IMR-90 (cell line): ENCODE measurements around the gene LRRFIP1. TPM values are rescaled to one million over a fixed set of nuclear protein-coding genes. Genes with fewer than 3 reads are reported as not detected.

ENCODE experiments used
- ATAC-seq: fragments of 200-7000 bp; cut with Tn5 transposase; 2 replicates; pipeline ENCODE4 v1.9.1; 2020; ENCODE audit warnings: low read depth, mild to moderate bottlenecking, moderate library complexity
- BruUV-seq: library from RNA; stranded (reverse); fragments of 400-500 nt; replicated peaks from 2 replicates; lab custom pipeline; 2021; lab: Mats Ljungman, UMichigan
- CTCF ChIA-PET: fragments of 300-600 bp; formaldehyde crosslinking; extraction: SDS; loops from one replicate; lab custom pipeline; 2021; ENCODE audit warnings: antibody characterized with exemption; lab: Yijun Ruan, JAX
- POLR2A ChIA-PET: fragments of 300-600 bp; sonication (Branson Sonifier 250); formaldehyde crosslinking; loops from one replicate; lab custom pipeline; 2022; ENCODE audit warnings: antibody characterized with exemption; ENCODE audit not compliant: unreplicated experiment; lab: Charles Lee
- DNase-seq: peaks from one replicate; pipeline ENCODE4 v3.0.0; 2013
- H2AFZ ChIP-seq: replicated peaks from 2 replicates; pipeline ENCODE3; 2013; ENCODE audit warnings: low read length, mild to moderate bottlenecking; ENCODE audit not compliant: poor library complexity
- H2AK5ac ChIP-seq: 2 replicates; pipeline ENCODE4 v1.6.1; 2013; ENCODE audit warnings: low read depth, low read length, inconsistent platforms
- H2AK9ac ChIP-seq: replicated peaks from 2 replicates; pipeline ENCODE3; 2013; ENCODE audit warnings: mild to moderate bottlenecking, low read depth, low read length, moderate library complexity; ENCODE audit not compliant: poor library complexity
- H2BK120ac ChIP-seq: 2 replicates; pipeline ENCODE4 v1.6.1; 2013; ENCODE audit warnings: low read depth, low read length, inconsistent platforms
- H2BK15ac ChIP-seq: 3 replicates; pipeline ENCODE4 v1.6.1; 2013; ENCODE audit warnings: low read depth, low read length, inconsistent platforms
- H2BK20ac ChIP-seq: 2 replicates; pipeline ENCODE4 v1.6.1; 2013; ENCODE audit warnings: low read depth, mild to moderate bottlenecking, inconsistent platforms, low read length, moderate library complexity
- H2BK5ac ChIP-seq: 2 replicates; pipeline ENCODE4 v1.6.1; 2013; ENCODE audit warnings: mild to moderate bottlenecking, low read depth, low read length, inconsistent platforms; ENCODE audit not compliant: poor library complexity, severe bottlenecking
- H3K14ac ChIP-seq: replicated peaks from 2 replicates; pipeline ENCODE4 v1.6.1; 2013; ENCODE audit warnings: low read depth, low read length, inconsistent platforms
- H3K18ac ChIP-seq: 2 replicates; pipeline ENCODE4 v1.6.1; 2013; ENCODE audit warnings: low read depth, low read length, control low read depth
- H3K23ac ChIP-seq: 2 replicates; pipeline ENCODE4 v1.6.1; 2013; ENCODE audit warnings: low read depth, low read length, inconsistent platforms
- H3K27ac ChIP-seq: 2 replicates; pipeline ENCODE4 v1.5.1; 2013; ENCODE audit warnings: mild to moderate bottlenecking, control low read depth, low read length; ENCODE audit not compliant: insufficient read depth
- H3K27me3 ChIP-seq: 2 replicates; pipeline ENCODE4 v1.6.1; 2013; ENCODE audit warnings: low read length; ENCODE audit not compliant: control insufficient read depth, insufficient read depth
- H3K36me3 ChIP-seq: 2 replicates; pipeline ENCODE4 v1.6.1; 2013; ENCODE audit warnings: low read length, mixed read lengths; ENCODE audit not compliant: control insufficient read depth, insufficient read depth
- H3K4ac ChIP-seq: 2 replicates; pipeline ENCODE4 v1.6.1; 2013; ENCODE audit warnings: low read depth, low read length, inconsistent platforms
- H3K4me1 ChIP-seq: 2 replicates; pipeline ENCODE4 v1.6.1; 2013; ENCODE audit warnings: low read length, mixed read lengths; ENCODE audit not compliant: control insufficient read depth, insufficient read depth
- H3K4me2 ChIP-seq: 2 replicates; pipeline ENCODE4 v1.6.1; 2013; ENCODE audit warnings: low read depth, mild to moderate bottlenecking, control low read depth, low read length, moderate library complexity
- H3K4me3 ChIP-seq: 2 replicates; pipeline ENCODE4 v1.5.1; 2013; ENCODE audit warnings: low read depth, mild to moderate bottlenecking, control low read depth, low read length, moderate library complexity; ENCODE audit not compliant: insufficient read depth
- H3K56ac ChIP-seq: 2 replicates; pipeline ENCODE4 v1.6.1; 2013; ENCODE audit warnings: low read length, inconsistent platforms; ENCODE audit not compliant: insufficient read depth; ENCODE audit errors: extremely low read depth
- H3K79me1 ChIP-seq, 2 experiments: 2 replicates each; pipeline ENCODE4 v1.6.1; 2013; ENCODE audit warnings: low read length in 2 of 2, inconsistent platforms in 1 of 2, low read depth in 1 of 2
- H3K9ac ChIP-seq: 2 replicates; pipeline ENCODE4 v1.6.1; 2013; ENCODE audit warnings: low read depth, low read length, control low read depth
- H3K9me1 ChIP-seq: 2 replicates; pipeline ENCODE4 v1.6.1; 2013; ENCODE audit warnings: low read length, inconsistent platforms; ENCODE audit not compliant: insufficient read depth
- H3K9me3 ChIP-seq: 2 replicates; pipeline ENCODE4 v1.6.1; 2013; ENCODE audit warnings: low read length; ENCODE audit not compliant: control insufficient read depth, insufficient read depth
- H4K20me1 ChIP-seq: 2 replicates; pipeline ENCODE4 v1.6.1; 2013; ENCODE audit warnings: low read length, inconsistent platforms; ENCODE audit not compliant: insufficient read depth
- H4K5ac ChIP-seq: 2 replicates; pipeline ENCODE4 v1.6.1; 2013; ENCODE audit warnings: mild to moderate bottlenecking, low read depth, low read length, control low read depth
- H4K8ac ChIP-seq, 2 experiments: 2 replicates each; pipeline ENCODE4 v1.6.1; 2013; ENCODE audit warnings: low read depth in 2 of 2, low read length in 2 of 2, control low read depth in 1 of 2, inconsistent platforms in 1 of 2
- H4K91ac ChIP-seq: 2 replicates; pipeline ENCODE4 v1.6.1; 2013; ENCODE audit warnings: low read depth, low read length, inconsistent platforms; ENCODE audit not compliant: insufficient read depth
- BHLHE40 ChIP-seq: fragments of 150-350 bp; IDR thresholded peaks from 2 replicates; pipeline ENCODE4 v1.6.1; 2016; ENCODE audit warnings: mild to moderate bottlenecking, low read depth, low read length
- CEBPB ChIP-seq: IDR thresholded peaks from 2 replicates; pipeline ENCODE4 v1.6.1; 2012; ENCODE audit warnings: low read depth, low read length, improper control_type of control experiment
- CHD1 ChIP-seq: IDR thresholded peaks from 2 replicates; pipeline ENCODE4 v1.6.1; 2012; ENCODE audit warnings: low read depth, low read length, improper control_type of control experiment
- FOS ChIP-seq: fragments of 150-350 bp; IDR thresholded peaks from 2 replicates; pipeline ENCODE4 v1.6.1; 2016; ENCODE audit warnings: low read depth, low read length
- MAFK ChIP-seq: IDR thresholded peaks from 2 replicates; pipeline ENCODE4 v1.6.1; 2012; ENCODE audit warnings: low read depth, low read length, improper control_type of control experiment
- MAZ ChIP-seq: IDR thresholded peaks from 2 replicates; pipeline ENCODE4 v1.6.1; 2012; ENCODE audit warnings: low read depth, mild to moderate bottlenecking, low read length, improper control_type of control experiment, moderate library complexity, borderline replicate concordance
- MXI1 ChIP-seq: IDR thresholded peaks from 2 replicates; pipeline ENCODE4 v1.6.1; 2012; ENCODE audit warnings: low read depth, mild to moderate bottlenecking, low read length, moderate library complexity, borderline replicate concordance
- NFE2L2 ChIP-seq: fragments of 150-350 bp; IDR thresholded peaks from 2 replicates; pipeline ENCODE4 v1.6.1; 2016; ENCODE audit warnings: low read depth, mild to moderate bottlenecking, low read length
- POLR2A ChIP-seq: IDR thresholded peaks from 2 replicates; pipeline ENCODE4 v1.6.1; 2012; ENCODE audit warnings: mild to moderate bottlenecking, low read depth, low read length
- RAD21 ChIP-seq: IDR thresholded peaks from 2 replicates; pipeline ENCODE4 v1.6.1; 2012; ENCODE audit warnings: low read length, improper control_type of control experiment
- RCOR1 ChIP-seq: IDR thresholded peaks from 2 replicates; pipeline ENCODE4 v1.6.1; 2012; ENCODE audit warnings: mild to moderate bottlenecking, low read length, improper control_type of control experiment; ENCODE audit not compliant: insufficient replicate concordance
- RFX5 ChIP-seq: IDR thresholded peaks from 2 replicates; pipeline ENCODE4 v1.8.0; 2012; ENCODE audit warnings: low read depth, mild to moderate bottlenecking, low read length, moderate library complexity
- SMC3 ChIP-seq: fragments of 150-350 bp; IDR thresholded peaks from 2 replicates; pipeline ENCODE4 v1.6.1; 2016; ENCODE audit warnings: low read depth, mild to moderate bottlenecking, antibody characterized with exemption, low read length, moderate library complexity
- WGBS, 2 experiments: methylation state at CpG; one replicate each; pipeline versions ENCODE4 v1.1.5 to v1.1.7; 2013; ENCODE audit warnings: missing lambda C conversion rate in 2 of 2; ENCODE audit not compliant: insufficient read length in 1 of 2; ENCODE audit errors: extremely low coverage in 2 of 2; 5-methylcytosine and 5-hydroxymethylcytosine counted together
- dilution Hi-C: fragments of 300-500 bp; cut with HindIII; formaldehyde crosslinking; loops from one replicate; pipeline ENCODE4 v1.14.3; 2018; ENCODE audit warnings: low sequenced_read_pairs; ENCODE audit not compliant: unreplicated experiment
- in situ Hi-C: fragments of 300-500 bp; cut with MboI; formaldehyde crosslinking; loops from 3 replicates; pipeline ENCODE4 v1.14.3; 2019; ENCODE audit warnings: low sequenced_read_pairs, inconsistent platforms, mixed read lengths
- intact Hi-C: fragments of 100-400 bp; cut with micrococcal nuclease; formaldehyde crosslinking; loops from 2 replicates; pipeline ENCODE4 v1.10.0; 2022
- polyA plus RNA-seq, 3 experiments: library from polyadenylated mRNA; depleted of rRNA; stranded (reverse); fragments of >200 nt; gene quantifications; 2 replicates each; pipeline ENCODE4 v1.2.3, GENCODE V29; 2012; ENCODE audit warnings: low replicate concordance in 1 of 3
- total RNA-seq: library from RNA; depleted of rRNA; stranded (reverse); fragments of >200 nt; gene quantifications from 2 replicates; pipeline ENCODE4 v1.2.3, GENCODE V29; 2012
- TF ChIP-seq, protein P1 (sequence below): fragments of 150-350 bp; IDR thresholded peaks from 2 replicates; pipeline ENCODE4 v1.6.1; 2016; ENCODE audit warnings: low read depth, mild to moderate bottlenecking, low read length, moderate library complexity, borderline replicate concordance
- TF ChIP-seq, protein P2 (sequence below): conservative IDR thresholded peaks from 2 replicates; pipeline ENCODE4 v1.5.1; 2012; ENCODE audit warnings: mild to moderate bottlenecking, low read depth, low read length, improper control_type of control experiment
- TF ChIP-seq, protein P3 (sequence below): fragments of 150-350 bp; IDR thresholded peaks from 2 replicates; pipeline ENCODE4 v1.6.1; 2017; ENCODE audit warnings: mild to moderate bottlenecking, antibody characterized with exemption, low read length, low read depth

LRRFIP1 gene
- total and polyA plus RNA-seq, 2 of the 4 experiments (the other 2 are of a cell fraction): 52.2 to 54.4 TPM

DNA sequence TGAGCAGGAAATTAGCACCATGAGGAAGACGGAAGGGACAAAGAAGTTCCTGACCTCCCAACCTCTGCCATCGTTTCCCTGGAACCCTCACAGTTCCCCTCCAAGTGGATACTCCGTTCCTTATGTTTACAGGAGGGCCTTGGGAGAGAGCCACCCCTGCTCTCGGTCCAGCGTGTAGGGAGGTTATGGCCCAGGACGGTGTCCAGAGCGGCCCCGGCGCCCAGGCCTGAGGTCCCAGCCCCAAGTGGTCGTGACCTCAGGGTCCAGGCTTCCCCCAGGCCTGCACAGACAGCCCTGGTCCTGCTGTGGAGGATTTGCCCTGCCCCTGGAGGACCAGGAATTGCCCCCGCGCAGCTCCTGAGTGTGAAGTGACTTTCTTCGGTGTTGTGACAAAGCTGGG lies 109.4 kb downstream of the LRRFIP1 start:
- peak overlapping the region; percentile 37 for H3K4ac ChIP-seq
- H3K9ac ChIP-seq: no peak overlapping the region
- no peak overlapping the region for H4K8ac ChIP-seq
- ChIA-PET POLR2A (no interaction called here), CTCF (interaction anchor here (0.5 kb wide), 1 partner anchor 155 kb away, joined by 3 read pairs; no protein-coding TSS in a partner anchor)
- intact Hi-C loops: no loop called here
- no peak overlapping the region; the same call in 1 of the 2 replicates for H4K5ac ChIP-seq
- in situ Hi-C loops: loop anchor here (25.0 kb wide), 1 partner anchor 624 kb away; no protein-coding TSS in a partner anchor
- no peak overlapping the region for H2BK5ac ChIP-seq
- peaks cover 52% of the 10 kb centered on the region for H4K20me1 ChIP-seq
- WGBS, 2 experiments: 100% methylated on average over 5 of the region's 13 CpGs; no CpG with 5 or more reads in 1 of the 2 experiments
- 0 out of 2 replicates have a peak overlapping the region, but pooled peaks have one; percentile 11 for H4K91ac ChIP-seq
- BruUV-seq: no TSS peak
- TF ChIP-seq BHLHE40 (no peak), RCOR1 (no peak), SMC3 (no peak), RAD21 (no peak), MAFK (no peak), CHD1 (no peak), NFE2L2 (no peak), POLR2A (no peak), CEBPB (no peak), FOS (no peak), MAZ (no peak), MXI1 (no peak), RFX5 (no peak)
- TF ChIP-seq, protein P1, sequence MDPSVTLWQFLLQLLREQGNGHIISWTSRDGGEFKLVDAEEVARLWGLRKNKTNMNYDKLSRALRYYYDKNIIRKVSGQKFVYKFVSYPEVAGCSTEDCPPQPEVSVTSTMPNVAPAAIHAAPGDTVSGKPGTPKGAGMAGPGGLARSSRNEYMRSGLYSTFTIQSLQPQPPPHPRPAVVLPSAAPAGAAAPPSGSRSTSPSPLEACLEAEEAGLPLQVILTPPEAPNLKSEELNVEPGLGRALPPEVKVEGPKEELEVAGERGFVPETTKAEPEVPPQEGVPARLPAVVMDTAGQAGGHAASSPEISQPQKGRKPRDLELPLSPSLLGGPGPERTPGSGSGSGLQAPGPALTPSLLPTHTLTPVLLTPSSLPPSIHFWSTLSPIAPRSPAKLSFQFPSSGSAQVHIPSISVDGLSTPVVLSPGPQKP: no peak
- TF ChIP-seq, protein P2, sequence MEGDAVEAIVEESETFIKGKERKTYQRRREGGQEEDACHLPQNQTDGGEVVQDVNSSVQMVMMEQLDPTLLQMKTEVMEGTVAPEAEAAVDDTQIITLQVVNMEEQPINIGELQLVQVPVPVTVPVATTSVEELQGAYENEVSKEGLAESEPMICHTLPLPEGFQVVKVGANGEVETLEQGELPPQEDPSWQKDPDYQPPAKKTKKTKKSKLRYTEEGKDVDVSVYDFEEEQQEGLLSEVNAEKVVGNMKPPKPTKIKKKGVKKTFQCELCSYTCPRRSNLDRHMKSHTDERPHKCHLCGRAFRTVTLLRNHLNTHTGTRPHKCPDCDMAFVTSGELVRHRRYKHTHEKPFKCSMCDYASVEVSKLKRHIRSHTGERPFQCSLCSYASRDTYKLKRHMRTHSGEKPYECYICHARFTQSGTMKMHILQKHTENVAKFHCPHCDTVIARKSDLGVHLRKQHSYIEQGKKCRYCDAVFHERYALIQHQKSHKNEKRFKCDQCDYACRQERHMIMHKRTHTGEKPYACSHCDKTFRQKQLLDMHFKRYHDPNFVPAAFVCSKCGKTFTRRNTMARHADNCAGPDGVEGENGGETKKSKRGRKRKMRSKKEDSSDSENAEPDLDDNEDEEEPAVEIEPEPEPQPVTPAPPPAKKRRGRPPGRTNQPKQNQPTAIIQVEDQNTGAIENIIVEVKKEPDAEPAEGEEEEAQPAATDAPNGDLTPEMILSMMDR: no peak
- TF ChIP-seq, protein P3, sequence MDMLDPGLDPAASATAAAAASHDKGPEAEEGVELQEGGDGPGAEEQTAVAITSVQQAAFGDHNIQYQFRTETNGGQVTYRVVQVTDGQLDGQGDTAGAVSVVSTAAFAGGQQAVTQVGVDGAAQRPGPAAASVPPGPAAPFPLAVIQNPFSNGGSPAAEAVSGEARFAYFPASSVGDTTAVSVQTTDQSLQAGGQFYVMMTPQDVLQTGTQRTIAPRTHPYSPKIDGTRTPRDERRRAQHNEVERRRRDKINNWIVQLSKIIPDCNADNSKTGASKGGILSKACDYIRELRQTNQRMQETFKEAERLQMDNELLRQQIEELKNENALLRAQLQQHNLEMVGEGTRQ: no peak
- H3K79me1 ChIP-seq: peaks cover 44 to 89% of the 10 kb centered on the region in 2 experiments
- H2AK5ac ChIP-seq: no peak overlapping the region
- H3K36me3 ChIP-seq: peaks cover 24% of the 10 kb centered on the region
- no peak overlapping the region for H2AK9ac ChIP-seq
- H3K56ac ChIP-seq: no peak overlapping the region
- H3K9me3 ChIP-seq: no peaks in the 10 kb centered on the region
- H3K4me2 ChIP-seq: no peak overlapping the region
- no peak overlapping the region for H2BK20ac ChIP-seq
- no peaks in the 10 kb centered on the region for H3K27me3 ChIP-seq
- H3K4me3 ChIP-seq: no peak overlapping the region
- H2BK120ac ChIP-seq: no peak overlapping the region
- no peak overlapping the region for H2AFZ ChIP-seq
- DNase-seq (no peak), ATAC-seq (no peak)
- H3K14ac ChIP-seq: peak overlapping the region; percentile 25; the same call in 1 of the 2 replicates
- peak overlapping the region; percentile 59; the same call in 1 of the 2 replicates for H3K27ac ChIP-seq
- dilution Hi-C loops: no loop called here
- H3K9me1 ChIP-seq: peaks cover 29% of the 10 kb centered on the region
- no peak overlapping the region; the same call in 1 of the 2 replicates for H3K18ac ChIP-seq
- H2BK15ac ChIP-seq: no peak overlapping the region
- H3K23ac ChIP-seq: no peak overlapping the region
- peaks cover 26% of the 10 kb centered on the region for H3K4me1 ChIP-seq
